GM19238 (cell line): ENCODE results near the gene BTNL2.
A peak's percentile ranks its signal among the peaks of the same experiment; 100 is the strongest.

Experiments
- DNase-seq: peaks from one replicate; pipeline ENCODE4 v3.0.0; 2011; ENCODE audit warnings: low spot score; ENCODE audit not compliant: insufficient read length

Gene BTNL2

DNA sequence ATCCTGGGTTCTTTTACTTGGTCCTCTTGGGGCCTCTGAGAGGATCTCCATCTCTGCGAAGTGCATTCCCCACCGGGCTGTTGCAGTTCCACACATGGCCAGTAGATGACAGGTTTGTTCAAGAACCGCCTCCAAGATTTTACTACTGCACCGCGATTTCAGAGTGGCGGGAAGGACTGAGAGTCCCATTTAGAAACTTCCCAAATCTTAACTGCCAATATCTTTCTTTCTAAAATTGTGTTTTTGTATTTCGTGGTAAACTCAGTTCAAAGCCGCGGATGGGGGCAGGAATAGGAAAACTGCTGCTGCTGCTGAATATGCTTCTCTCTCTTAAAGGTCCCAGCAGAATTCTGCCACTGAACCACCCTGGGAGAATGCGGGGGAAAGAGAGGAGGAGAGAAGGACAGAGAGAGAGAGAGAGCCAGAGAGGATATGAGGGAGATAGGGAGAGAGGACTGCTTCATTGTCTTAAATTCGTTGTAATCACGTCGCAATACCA, 8.6 kb upstream of the BTNL2 start:
- DNase-seq, result no peak

DNA sequence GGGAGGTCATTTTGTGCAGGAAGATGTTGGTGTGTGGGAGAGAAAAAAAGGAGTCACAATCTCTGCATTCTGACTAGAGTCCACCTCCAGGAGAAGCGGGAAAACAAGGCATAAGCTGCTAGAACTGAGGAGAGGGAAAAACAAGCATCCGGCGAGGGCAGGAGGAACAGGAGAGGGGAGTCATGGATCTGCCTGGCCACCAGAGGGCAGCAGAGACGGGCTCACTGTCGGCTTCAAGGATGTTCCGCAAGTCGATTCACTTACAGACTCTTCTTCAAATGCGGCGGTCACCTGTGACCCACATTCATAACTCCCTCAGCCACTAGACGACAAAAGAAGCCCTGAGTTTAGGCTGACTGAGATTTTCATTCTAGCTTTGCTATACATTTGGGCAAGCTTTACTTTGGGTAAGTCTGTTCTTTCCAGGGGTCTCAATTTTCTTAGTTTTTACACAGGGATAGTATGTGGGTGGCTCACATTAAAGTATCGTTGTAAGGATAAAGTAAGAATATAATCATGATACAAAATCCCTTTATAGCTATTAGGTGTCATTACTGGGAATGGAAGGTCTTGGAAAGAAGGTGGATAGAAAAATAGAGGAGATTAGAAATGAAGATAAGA, 6.6 kb upstream of the BTNL2 start:
- DNase-seq, result peak; percentile 44

DNA sequence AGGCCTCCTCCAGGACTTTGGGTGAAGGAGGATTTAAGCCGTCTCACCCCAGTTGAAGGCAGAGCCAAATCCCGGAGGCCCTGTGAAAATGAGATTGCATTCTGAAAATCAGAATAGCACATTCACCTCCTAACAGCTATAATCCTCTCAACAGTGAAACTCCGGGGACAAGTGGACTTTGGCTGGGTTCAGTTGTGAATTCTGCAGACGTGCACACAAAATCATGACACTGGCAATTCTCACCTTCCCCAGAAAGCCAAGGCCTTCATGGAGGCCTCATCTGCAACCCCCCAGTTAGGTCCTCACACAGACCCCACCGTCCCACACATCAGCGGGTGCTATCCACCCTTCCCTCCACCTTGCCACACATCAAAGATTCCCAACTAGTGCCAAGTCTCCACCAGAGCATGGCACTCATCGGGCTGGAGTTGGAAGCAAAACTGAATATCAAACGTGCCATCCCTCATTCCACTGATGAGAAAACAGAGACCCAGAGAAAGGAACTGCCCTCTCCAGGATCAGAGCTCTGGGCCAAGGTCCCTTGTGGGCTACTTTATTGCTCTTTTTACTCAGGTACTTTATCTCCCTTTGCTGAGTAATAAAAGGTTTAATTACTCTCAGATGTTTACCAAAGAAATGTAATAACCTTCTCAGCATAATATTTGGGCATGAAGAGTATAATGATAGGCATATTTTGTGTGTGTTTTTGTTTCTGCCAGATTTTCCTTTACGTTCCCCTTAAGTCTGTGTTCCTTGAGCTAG, 4.8 kb upstream of the BTNL2 start:
- DNase-seq, result no peak

DNA sequence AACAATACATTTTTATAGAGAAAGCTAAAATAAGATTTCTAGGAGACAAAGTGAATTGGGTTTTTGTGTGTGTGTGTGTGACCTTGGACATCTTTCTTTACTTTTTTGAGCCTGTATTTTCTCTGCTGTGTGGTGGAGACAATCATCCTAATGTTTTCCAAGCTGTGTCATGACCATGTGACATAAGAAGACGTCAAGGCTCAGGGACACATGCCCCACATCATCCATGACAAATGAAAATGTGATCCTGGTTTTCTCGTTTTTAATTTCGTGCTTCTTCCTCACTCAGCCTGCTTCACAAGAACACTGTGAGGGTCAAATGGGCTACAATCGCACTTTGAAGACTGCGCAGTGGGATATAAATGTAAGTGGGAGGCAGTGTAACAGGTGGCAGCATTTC, 3.9 kb upstream of the BTNL2 start:
- DNase-seq, result no peak

DNA sequence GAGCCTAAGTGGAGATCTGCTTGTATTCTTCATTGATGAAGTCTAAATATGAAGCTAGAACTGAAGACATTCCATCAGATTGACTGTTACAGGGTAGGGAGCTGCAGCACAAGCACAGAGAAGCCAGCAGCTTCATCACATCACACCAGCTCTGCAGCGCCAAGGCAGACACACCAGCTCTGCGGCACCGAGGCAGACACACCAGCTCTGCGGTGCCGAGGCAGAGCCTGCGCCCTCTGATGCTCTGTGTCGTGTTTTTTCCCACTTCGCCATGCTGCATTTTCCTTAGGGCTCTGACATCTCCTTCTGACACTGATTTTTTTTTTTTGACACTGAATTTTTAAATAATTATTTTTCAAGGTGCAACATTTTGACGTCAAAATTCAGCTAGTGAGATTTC, 784 bp downstream of the BTNL2 start:
- no peak for DNase-seq

DNA sequence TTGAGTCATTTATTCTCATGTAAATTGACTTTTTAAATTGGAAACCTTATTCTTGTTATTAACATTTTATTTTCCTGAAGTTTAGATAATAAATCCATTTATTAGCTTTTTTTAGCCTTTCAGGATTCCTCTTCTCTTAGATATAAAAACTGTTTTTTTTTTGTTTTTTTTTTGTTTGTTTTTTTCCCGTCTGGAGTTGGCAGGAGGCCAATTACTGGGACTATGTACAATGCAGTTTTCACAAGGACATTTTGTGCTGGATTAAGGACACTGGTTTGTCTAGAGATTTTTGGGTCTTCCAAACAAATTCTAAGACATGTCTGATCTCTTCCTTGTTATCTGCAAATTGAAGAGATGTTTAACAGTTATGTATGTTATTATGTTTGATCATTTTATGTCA, 1.3 kb downstream of the BTNL2 start:
- no peak for DNase-seq

DNA sequence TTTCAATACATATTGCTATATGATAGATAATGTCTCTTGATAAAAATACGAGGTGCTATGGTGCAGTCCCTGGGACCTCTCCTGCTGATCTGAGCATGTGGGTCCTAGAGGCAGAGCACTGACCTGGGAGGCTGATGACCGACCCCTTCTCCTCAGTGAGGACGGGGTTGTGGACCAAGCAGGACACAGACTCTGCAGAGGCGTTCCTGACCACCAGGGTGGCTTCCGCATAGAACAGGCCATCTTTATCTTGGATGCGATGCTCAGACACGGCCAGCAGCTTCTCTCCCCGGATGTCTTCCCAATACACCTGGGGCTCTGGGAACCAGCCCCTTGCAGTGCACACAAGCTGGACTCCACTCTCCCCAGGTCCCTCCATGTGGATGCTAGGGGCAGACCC, 4.2 kb downstream of the BTNL2 start:
- DNase-seq, result no peak

DNA sequence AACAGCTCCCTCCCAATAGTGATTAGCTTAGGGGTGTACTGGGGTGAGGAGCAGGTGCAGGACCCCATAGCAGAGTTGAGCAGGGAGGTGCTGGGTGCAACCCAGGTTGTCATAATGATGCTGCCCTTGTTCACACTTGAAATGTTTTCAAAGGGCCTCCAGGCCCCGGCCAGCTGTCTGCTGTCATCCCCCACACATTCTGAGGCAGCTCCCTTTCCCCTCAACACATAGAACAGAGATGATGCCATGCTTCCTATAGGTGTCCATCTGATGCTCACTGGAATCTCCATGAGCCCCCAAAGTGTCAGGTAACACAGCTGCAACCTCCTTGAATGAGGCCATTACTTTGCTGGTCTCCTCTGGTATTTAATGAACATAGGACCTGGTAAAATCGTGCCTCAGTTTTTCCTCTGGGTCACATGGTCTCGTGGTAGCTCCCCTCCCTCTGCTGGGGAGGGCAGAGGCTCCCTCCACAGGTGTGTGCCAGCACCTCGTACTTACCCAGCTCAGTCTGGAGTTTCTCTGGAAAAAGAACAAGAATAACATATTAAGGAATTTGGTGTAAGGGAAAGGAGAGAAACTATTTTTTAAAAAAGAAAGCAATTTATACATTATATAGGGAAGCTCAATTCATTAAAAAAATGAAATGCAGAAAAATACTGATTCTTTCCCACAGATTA, 5.6 kb downstream of the BTNL2 start:
- DNase-seq, result no peak

DNA sequence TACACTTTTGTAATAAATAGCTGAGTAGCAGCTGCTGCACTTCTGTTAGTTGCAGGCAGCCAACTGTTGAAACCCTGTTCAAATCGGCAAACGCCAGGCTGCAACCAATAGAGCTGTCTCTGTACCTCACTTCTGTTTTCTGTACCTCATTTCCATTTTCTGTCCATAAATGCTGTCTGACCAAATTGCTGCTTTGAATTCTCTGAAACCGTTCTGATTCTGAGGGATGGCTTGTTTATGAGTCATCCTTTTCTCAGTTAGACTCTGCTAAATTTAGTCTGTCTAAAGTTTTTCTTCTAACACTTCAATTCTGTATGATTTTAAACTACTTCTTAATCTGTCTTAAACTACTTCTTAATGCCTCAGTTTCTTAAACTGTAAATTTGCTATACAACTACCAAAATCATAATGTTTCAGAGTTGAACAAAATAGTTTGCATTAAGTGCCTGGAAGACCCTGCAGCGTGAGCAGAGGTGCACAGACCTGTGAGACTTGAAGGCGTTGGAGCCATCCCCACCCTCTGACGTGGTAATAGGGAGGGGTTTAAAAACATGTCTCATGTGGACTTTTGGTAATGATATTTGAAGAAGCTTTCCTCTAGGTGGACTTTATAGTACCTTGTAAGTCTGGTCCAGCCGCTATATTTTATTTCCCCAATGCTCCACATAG, 9.6 kb downstream of the BTNL2 start:
- DNase-seq, result peak; percentile 34

DNA sequence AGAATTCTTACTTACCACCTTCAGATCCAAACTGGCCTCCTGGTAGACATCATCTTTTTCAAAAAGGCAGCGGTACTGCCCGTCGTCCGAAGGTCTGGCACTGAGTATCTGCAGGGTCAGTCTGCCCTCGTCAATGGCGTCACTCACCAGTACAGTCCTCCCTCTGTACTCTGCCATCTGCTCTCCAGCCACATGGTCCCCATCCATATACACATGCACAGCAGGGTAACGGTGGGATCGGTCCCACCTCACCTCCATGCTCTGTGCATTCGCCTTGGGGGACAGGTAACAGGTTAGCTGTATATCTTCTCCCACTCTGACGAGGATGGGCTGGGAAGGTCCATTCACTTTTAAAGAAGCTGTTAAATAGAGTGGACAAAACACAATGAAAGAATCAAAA, 11.0 kb downstream of the BTNL2 start:
- DNase-seq, result no peak

DNA sequence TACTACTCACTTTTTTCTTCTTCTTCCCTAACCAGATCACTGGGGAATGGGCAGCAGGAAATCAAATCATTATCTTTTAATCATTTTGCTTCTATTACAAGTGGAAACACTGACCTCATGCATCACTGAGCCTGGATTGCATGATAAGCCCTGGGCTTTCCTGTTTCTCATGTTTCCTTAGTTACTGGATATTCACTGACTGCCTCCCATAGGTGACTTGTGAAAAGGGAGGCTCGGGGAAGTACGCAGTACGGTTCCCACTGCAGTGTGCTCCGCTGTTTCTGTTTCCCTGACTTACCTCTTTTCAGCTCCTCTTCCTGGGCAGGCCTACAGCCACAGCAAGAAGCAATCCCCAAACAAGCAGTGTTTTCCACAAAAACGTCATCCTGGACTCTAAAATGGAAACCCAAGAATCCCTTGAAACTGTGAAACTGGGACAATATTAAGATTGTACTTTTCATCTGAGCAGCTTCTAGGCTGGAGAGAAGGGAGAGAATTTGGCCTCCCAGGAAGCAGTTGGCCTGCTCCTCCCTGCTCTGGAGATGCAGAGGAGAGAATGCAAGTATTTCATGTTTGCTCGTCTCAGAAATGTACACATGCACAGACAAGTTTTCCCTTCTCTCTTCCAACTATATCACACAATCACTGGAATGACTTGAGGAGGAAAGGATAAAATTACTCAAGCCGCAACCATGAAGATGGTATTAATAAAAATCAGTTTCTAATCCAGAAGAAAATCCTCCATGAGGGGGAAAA, 13.1 kb downstream of the BTNL2 start:
- no peak for DNase-seq

DNA sequence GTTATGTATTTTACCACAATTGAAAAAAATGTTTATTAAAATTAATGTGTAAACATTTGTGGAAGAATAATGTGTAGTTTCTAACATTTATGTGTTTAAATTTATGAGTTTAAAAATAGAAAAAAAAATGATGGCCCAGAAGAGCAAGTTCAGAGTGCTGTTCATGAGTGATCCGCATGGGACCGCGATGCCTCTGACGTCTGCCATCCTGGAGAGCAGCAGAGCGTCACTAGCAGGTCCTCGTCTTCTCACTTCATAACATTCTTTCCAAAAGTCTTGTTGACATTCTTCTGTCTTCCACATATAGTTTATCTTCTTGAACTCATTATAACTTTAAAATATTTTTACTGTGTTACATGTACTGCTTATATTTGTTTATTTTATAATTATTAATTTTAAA, 15.5 kb downstream of the BTNL2 start:
- DNase-seq, result no peak

DNA sequence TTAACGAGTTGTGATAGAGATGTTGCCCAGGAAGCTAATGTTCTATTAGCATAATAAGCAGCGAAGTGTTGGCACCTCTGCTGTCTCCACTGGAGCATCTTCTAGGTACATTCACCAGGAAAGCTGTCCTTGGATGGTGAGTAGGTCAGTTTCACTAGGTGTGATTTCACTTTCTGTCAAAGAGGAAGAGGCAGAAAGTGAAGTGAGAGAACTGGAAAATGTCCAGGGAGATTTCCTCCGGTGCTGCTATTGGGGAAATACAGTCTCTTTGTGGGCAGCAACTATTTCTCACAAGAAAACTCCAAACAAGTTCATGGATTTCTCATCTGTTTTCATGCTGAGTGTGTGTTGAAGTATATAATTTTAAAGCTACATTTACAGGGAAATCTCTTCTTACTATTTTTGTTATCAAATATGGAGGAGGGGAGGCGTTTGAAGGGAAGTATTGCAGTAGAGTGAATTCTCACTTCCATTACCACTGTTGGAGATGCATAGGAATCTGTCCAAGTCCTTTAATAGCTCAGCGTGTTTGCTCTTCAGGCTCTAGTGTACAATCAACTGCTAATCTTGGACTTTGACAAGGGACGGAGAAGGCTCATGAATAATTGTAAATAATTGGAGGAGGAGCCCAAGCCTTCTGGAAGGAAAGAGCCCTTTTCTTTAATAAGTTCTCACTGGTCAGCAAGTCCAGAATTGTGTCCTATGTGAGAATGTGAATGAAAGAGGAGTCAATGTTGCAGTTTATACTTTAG, 19.2 kb downstream of the BTNL2 start:
- DNase-seq, result no peak

DNA sequence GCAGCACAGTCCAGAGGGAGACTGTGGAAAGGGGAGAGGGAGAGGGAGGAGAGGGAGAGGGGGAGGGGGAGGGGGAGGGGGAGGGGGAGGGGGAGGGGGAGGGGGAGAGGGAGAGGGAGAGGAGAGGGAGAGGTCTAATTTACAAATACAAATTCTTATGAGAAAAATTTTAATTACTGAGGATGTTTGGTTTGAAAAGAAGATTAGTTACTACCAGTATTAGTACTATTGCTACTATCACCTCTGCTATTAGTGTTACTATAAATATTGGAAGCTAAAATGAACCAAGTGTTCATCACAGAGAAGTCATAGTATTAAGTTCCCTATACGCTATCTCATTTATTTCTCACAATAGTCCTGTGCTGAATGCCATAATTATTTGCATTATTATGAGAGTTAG, 20.9 kb downstream of the BTNL2 start:
- DNase-seq, result no peak

DNA sequence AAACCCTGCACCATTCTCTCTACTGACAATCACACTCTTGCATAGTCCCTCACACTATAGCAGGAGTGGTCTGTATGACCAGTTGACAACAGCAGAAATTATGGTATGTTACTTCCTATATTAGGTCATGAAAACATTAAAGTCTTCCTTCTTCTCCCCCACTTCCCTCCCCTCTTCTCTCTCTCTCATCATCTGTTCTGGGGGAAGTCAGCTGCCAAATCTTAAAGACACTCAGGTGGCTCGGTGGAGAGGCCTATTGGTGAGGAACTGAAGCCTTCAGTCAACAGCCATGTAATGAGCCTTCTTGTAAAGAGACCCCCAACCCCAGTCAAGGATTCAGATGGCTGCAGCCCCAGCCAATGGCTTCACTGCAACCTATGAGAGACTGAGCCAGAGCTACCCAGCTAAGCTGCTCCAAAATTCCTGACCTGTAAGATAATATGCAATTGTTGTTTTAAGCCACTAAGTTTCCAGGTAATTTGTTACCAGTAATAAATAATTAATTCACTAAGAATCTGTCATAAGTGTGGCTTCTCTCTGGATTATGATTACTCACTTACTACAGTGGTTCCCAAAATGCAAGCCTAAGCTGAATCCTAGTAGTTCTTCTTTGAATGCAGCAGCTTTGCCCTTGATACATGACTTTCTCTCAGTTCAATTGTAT, 24.1 kb downstream of the BTNL2 start:
- DNase-seq, result no peak

DNA sequence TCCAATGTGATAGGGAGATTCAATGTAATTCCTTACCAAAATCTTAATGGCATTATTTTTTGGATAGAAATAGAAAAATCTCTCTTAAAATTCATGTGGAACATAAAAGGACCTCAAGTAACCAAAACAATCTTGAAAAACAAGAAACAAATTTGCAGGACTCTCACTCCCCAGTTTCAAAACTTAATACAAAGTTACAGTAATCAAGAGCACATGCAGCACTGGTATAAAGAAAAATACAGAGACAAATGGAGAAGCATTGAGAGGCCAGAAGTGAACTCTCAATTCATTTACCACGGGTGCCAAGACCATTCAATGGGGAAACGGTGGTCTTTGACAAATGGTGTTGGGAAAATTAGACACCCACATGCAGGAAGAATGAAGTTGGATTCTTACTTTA, 27.4 kb downstream of the BTNL2 start:
- no peak for DNase-seq

DNA sequence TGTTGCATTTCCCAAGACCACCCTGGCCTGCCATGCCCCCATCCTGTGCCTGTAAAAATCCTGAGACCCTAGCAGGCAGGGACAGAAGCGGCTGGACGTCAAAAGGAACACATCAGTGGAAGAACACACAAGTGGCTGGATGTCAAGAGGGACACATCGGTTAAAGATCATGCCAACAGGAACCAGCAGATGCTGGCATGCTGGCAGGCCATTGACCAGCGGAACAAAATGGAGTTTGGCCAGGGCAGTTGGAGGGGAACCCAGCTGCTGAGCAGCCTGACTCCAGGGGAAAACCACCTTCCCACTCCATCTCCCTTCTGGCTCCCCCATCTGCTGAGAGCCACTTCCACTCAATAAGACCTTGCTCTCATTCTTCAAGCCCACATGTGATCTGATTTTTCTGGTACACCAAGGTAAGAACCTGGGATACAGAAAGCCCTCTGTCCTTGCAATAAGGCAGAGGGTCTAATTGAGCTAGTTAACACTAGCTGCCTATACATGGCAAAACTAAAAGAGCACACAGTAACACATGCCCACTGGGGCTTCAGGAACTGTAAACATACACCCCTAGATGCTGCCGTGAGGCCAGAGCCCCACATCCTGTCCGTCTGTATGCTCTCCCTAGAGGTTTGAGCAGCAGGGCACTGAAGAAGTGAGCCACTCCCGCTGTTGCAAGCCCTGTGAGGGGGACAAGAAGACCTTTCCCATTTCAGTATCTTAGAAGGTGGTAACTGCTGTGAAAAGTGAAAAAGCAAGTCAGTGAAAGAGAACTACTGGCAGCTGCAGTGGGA, 31.0 kb downstream of the BTNL2 start:
- no peak for DNase-seq

DNA sequence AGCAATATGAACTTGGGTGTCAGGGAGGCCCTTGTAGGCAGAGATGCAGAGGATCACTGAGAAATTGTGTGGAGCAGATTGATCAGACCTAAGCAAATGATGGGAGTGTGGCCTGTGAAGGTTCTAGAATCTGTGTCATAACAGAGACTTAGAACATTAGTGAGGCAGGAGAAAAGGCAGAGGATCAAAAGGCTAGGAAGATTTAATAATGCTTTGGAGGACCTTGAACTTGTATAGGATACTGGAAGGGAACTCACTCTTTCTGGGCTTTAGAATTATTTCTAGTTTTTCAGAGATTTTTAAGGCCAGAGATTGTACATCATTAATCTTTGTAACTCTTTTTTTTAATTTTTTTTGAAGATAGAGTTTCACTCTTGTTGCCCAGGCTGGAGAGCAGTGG, 35.2 kb downstream of the BTNL2 start, which contains the start of gene TSBP1:
TSBP1 (minus strand) TSS at position 101 of the 400 bp plus-strand sequence. CDS start 197 bp downstream, outside the sequence.
- DNase-seq, result no peak

DNA sequence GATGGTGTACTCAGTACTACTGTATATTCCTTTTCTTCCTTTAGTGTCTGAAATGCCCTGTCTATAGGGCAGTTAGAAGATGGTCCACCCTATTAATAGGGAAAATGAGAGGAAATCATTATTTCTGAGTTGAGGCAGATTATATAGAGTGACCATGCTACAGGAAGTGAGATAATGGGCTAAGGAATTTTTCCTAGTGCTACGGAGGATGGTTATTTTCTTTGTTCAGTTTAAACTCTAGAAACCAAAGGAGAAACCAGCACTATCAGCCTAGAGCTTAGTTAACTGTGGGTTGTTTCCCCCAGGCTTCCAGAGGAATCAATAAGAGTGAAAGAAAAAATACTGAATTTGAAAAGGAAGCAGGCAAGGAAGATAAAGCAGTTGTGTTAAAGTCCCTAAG, 35.8 kb downstream of the BTNL2 start:
- no peak for DNase-seq
